NCI-H128 (cell line): ENCODE data around the gene REV3L.
"Not testable (repeated sequence)": the region's sequence is repeated elsewhere in the genome, so short reads cannot be mapped to it uniquely, and the experiment has no call there.

ENCODE experiments used
- DNase-seq: peaks from one replicate; lab custom pipeline; 2025; ENCODE audit not compliant: unreplicated experiment; lab: John Stamatoyannopoulos, UW

The REV3L gene, protein sequence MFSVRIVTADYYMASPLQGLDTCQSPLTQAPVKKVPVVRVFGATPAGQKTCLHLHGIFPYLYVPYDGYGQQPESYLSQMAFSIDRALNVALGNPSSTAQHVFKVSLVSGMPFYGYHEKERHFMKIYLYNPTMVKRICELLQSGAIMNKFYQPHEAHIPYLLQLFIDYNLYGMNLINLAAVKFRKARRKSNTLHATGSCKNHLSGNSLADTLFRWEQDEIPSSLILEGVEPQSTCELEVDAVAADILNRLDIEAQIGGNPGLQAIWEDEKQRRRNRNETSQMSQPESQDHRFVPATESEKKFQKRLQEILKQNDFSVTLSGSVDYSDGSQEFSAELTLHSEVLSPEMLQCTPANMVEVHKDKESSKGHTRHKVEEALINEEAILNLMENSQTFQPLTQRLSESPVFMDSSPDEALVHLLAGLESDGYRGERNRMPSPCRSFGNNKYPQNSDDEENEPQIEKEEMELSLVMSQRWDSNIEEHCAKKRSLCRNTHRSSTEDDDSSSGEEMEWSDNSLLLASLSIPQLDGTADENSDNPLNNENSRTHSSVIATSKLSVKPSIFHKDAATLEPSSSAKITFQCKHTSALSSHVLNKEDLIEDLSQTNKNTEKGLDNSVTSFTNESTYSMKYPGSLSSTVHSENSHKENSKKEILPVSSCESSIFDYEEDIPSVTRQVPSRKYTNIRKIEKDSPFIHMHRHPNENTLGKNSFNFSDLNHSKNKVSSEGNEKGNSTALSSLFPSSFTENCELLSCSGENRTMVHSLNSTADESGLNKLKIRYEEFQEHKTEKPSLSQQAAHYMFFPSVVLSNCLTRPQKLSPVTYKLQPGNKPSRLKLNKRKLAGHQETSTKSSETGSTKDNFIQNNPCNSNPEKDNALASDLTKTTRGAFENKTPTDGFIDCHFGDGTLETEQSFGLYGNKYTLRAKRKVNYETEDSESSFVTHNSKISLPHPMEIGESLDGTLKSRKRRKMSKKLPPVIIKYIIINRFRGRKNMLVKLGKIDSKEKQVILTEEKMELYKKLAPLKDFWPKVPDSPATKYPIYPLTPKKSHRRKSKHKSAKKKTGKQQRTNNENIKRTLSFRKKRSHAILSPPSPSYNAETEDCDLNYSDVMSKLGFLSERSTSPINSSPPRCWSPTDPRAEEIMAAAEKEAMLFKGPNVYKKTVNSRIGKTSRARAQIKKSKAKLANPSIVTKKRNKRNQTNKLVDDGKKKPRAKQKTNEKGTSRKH (N-terminal part only)

DNA sequence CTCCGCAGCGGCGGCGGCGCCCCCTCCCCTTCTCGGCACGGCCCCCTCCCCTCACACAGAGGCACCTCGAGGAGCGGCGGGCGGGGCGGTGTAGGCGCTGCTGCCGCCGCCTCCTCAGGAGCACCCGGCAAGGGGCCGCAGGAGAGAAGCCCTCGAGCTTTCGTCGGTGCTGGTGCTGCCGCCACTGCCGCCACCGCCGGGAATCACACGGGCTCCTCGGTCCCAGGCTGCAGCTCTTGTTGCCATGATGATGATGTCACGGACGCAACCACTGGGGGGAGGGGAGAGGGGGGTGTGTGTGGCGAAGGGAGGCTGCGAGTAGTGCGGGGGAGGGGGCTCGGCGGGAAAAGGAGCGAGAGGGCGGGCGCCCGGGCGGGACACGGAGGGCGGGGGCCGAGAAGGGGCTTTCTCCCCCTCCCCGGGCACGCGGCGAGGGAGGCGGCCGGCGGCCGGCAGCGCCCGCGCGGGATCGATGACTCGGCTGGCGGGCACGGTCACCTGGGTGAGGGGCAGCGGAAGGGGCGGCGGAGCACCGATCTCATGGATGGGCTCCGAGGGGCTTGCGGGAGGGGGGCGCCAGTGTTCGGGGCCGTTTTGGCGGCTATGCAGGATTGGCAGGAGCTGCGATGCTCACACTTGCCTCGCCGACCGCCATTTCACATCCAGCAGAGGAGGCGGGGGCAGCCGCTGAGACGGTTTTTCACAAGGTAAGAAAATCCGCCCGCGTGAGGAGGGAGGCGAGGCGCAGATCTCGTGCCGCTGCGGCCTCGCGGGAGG lies at the start of gene REV3L:
Gene REV3L, minus strand, starts transcription at position 260 of the 777 bp plus-strand sequence. CDS start 330 bp downstream, outside the sequence.
- DNase-seq = peak; percentile 84

DNA sequence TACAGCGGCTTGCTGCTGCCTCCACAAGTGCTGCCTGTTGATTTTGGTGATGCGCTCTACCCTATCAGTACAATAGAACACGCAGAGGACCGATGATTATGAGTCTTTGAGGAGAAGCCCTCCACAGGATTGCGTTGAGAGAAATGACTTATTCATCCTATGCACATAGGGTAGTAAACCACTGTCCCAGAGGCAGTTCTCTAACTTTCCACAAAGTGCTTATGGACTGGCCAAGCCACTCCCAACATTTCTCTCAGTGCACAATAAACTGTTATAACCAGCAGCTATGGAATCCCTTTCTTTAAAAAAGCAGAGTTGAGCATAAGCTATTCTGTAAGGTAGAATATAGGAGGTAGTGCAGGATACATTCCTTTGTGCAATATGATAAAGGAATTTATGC lies 48.2 kb upstream of the REV3L start:
- DNase-seq = no peak

DNA sequence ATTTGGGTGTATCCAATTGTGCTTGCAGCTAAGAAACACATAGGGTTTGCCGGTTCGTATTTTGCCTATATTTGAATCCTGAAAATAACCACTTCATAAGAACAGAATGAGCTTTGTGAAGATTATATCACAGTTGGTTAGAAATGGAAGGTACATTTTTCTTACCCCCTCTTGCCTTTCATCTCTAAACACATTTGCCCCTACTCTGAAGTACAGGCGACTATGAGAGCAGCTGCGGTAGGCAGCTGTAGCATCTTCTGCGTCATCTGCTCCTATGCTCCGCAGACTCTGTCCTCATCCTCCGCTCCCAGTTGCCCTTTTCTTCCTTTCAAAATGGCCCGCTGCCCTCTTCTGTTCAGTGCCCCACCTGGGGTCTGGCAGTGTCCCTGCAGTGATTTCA lies 47.6 kb upstream of the REV3L start:
- DNase-seq = no peak

DNA sequence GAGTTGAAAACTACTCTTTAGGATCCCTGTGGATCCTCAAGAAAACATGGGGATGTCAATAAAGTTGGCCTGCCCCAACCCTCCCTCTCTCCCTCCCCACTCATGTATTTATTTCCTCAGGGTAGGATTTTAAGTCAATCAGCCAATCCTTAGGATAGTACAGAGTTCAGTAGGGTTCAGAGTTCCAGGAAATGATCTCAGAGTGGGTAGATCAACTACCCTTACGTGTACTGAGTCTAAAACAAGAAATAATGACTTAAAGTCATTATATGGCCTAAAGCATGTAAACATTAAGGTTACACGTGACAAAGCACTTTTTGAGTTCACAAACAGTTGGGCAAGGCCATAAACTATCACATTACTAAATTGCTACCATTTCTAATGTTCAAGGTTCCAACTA lies 47.2 kb upstream of the REV3L start:
- DNase-seq = no peak

DNA sequence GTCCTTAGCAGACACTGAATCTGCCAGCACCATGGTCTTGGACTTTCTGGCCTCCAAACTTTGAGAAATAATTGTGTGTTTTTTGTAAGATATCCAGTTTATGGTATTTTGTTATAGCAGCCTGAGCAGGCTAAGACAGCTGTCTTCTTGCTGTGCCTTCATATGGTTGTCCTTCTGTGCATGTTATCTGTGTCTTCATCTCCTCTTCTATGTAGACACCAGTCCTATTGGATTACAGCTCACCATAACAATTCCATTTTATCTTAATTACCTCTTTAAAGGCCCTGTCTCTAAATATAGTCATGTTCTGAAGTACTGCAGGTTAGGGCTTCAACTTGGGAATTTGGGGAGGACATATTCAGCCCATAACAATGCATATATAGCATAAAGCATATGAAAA lies 44.3 kb upstream of the REV3L start:
- no peak for DNase-seq

DNA sequence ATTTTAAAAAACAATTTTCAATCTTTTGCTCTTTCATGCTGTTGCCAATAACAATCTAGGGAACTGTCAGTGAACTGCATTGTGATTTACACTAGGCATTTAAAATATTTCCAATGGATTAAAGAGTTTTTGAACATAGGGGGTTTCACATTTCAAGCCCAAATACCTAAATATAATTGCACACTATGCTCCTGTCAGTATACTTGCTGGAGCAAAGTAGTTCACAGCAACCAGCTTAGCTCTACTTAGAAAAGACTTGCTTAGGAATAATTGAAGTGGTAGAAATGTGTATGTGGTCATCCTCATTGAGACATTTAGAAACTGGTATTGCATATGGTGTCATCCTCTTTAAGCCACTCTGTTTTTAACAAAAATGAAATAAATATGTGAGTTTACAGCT lies 41.7 kb upstream of the REV3L start:
- DNase-seq = no peak

DNA sequence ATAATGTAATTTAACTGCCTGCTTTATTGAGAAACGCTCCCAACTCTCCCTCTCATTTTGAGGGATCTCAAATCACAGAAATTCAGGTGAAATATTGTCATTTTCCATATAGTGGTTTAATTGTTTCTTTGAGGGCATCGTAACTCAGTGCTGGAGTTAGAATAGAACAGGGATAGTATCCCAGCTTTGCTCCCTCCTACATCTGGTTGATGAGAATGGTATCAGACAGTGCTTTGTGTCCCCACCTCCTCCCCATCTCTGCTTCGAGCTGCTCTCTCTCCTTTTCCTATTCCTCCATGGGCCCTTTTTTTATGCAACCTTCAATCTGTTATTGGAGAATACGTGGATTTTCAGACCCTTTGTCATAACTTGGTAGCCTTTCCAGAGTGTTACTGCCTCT lies 41.2 kb upstream of the REV3L start:
- no peak for DNase-seq

DNA sequence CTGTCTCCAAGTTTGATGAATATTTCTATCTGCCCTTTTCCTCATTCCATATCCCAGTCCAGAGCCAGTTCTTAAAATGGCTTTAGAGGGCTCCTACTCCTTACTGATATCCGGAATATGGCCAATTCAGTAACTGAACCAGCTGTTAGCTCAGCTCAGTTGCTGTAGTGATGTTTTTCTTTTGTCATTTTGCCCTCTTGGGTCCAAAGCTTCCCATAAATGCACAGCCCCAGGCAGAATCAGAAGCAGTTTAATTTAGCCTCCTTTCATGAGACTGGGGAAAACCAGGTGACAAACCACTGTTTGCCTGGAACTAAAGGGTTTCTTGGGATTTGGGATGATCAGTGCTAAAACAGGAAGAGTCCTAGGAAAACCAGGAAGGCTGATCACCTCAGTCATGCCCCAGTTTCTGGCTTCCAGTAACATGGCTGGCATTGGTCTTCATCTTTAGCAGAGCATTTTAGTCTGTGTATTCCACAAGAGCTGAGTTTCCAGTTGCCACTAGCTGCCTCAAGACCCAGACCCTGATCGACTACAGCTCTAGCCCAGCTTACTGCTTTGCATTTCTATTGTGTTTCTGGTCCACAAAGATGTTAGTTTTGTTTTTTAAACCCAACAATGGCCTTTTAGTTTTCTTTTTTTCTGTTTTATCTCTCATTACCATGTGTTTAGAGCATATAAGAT lies 40.6 kb upstream of the REV3L start:
- DNase-seq = no peak

DNA sequence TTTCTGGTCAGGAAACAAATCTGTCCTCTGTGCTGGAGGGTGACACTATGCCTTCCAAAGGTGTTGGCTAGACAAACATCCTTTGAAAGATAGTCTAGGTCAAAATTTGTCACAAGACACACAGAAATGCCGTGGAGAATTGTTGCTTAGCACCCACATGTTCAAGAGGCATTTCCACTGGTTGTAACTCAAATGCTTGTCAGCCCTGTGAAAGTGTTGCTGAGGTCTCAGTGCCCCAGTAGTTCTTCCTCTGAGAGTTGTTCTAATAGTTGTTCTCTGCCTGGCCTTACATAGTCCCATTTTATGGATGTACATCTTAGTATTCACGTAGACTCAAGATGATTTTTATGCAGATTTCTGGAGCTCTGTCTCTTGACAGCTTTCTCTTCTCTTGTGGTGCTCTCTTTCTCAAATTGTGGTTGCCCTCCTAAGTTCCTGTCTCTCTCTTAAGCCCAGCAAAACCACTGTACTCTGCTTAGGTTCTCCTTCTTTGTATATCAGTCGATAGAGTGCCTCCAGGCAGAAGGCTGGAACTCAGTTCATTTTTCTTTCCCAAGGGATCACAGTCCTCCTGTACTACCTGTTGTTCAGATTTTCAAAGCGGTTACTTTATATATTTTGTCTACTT lies 39.5 kb upstream of the REV3L start:
- no peak for DNase-seq

DNA sequence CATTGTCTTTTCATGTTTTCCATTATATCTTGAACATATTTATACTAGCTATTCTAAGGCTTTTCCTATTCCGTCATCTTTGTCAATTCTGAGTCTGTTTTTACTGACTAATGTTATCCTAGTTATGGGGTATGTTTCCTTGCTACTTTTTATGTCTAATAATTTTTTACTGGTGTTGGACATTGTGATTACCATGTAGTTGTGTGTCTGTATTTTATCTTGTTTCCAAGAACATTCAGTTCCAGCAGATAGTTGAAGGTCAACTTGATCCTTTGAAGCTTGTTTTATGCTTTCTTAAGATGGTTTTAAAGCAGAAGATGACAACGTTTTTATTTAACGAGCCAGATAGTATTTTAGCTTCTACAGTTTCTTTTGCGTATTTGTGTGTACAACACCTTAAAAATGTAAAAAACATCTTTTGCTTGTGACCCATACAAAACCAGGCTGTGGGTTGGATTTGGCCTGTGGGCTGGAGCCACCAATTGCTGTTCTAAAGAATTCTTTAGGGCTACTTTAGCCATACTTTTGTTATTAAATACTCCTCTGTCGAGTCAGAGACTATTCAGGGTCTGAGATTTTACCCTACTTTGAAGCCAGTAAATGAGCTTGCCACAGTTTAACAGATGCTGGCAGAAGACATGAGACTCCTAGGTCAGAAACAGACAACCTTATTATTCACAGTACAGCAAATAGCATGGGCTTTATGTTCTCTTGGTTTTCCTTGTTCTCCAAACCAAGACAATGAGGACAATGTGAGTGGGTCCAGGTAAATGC lies 38.7 kb upstream of the REV3L start:
- DNase-seq = no peak

DNA sequence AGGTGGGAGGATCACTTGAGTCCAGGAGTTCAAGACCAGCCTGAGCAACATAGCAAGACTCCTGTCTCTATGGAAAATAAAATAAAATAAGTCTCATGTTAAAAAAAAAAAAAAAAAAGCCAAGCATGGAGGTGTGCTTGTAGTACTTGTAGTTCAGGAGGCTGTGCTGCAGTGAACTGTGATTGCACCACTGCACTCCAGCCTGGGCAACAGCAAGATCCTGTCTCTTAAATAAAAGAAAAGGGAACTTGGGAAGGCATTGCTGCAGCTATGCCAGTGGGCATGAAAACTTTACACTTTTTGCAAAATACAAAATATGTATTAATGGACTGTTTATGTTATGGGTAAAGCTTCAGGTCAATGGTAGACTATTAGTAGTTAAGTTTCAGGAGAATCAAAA lies 37.5 kb upstream of the REV3L start:
- no peak for DNase-seq

DNA sequence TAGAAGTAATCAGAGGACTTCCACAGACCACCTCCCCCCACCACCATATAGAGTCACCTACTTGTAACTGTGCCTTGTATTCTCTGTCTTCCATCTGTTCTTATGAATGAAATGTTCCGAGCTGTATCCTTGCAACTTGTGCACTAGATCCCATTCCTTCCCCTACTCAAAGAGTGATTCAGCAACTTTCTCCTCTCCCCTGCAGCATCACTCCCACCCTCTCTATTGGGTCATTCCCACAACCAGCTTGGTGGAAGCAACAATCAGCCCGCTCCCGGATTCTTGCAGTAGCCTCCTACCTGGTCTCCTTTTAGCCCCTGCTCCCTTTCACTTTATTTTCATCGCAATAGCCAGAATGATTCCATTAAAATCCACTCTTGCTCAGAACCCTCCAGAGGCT lies 34.9 kb upstream of the REV3L start:
- DNase-seq = no peak

DNA sequence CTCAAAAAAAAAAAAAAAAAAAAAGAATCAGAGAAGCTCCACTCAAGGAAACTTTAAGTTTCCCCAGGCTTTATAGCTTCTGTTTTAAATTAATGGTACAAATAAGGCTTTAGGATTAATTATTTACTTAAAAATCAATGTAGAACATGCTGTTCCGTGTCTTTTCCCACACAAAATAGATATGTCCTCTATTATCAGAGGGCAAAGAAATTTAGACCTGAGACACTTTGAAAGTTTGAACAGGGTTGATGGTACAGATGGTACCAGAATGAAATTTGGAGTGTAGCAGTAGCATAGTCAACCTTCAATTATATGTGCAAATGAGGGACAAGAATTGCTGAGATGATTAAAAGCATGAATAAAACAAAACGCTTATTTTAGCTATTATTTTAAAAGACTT lies 32.2 kb upstream of the REV3L start:
- no peak for DNase-seq

DNA sequence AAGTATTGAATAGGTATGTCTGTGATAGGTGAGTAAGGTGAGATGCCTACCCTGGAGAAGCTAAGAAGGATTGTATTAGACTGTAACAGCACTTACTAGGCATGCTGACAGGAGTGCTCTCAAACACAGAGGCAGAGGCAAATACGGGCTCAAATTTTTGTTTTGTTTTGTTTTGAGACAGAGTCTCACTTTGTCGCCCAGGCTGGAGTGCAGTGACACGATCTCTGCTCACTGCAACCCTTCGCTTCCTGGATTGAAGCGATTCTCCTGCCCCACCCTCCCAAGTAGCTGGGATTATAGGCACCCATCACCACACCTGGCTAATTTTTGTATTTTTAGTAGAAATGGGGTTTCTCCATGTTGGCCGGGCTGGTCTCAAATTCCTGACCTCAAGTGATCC lies 31.5 kb upstream of the REV3L start:
- DNase-seq = not testable (repeated sequence)

DNA sequence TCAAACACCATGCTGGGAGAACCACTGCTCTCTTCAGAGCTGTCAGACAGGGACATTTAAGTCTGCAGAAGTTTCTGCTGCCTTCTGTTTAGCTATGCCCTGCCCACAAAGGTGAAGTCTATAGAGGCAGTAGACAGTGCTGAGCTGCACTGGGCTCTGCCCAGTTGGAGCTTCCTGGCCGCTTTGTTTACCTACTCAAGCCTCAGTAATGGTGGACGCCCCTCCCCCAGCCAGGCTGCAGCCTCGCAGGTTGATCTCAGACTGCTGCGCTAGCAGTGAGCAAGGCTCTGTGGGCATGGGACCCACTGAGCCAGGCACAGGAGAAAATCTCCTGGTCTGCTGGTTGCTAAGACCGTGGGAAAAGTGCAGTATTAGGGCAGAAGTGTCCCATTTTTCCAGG lies 24.2 kb upstream of the REV3L start:
- not testable (repeated sequence) for DNase-seq

DNA sequence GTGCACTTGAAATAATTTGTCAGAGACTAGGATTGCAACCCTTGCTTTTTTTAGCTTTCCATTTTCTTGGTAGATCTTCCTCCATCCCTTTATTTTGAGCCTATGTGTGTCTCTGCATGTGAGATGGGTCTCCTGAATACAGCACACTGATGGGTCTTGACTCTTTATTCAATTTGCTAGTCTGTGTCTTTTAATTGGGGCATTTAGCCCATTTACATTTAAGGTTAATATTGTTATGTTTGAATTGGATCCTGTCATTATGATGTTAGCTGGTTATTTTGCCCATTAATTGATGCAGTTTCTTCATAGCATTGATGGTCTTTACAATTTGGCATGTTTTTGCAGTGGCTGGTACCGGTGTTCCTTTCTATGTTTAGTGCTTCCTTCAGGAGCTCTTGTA lies 22.5 kb upstream of the REV3L start:
- DNase-seq = not testable (repeated sequence)

DNA sequence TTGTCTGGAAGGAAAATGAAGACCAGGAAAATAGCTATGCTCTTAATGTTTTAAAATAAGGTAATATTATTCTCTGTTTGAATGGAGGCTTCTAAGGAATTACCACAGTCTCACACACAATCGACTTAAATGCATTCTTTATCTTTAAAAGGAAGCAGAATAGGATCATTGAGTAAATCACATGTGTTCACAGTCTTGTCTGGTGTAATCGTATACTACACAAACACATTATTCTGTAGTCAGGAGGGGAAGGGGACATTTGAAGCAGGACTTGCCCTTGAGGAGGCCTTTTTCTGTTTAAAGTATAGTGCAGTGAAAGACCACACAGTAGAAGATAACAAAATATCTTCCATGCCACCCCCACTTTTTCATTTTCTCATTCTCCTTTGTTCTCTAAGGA lies 20.6 kb upstream of the REV3L start:
- DNase-seq = peak; percentile 9

DNA sequence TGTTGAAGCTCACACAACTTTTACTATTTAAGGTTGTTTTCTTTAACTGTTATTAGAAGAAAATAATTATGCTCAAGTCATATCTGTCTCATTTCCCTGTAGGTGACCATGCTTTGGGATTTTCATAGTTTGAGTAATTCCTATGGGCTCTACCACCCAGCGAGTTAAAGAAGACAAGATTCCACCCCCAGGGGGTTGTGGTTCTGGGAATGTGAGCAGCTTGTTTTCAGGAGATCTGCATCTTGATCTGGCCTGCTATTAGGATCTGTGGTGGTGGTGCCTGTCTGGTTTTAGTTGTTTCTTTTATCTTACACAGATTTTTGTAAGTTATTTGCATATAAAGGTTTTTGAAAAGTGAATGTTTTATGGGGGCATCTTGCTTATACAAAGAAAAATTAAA lies 20.2 kb upstream of the REV3L start:
- no peak for DNase-seq

DNA sequence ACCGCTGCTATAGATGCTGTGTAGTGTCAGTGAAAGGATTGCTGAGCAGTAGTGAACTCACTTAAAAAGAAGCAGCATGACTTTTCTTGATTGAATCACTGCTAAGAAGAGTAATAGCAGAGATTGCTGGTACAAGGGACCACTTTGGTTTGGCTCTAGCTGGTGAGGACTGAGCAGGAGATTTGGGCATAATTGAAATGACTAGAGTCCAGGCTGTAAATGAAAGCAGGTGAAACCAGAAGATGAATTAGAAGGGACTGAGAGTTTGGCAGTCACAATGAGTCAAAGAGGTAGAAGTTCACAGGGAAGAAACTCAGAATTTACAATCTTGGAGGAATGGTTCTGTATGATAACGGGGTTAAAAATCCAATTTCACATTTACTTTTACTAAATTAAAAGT lies 19.1 kb upstream of the REV3L start:
- DNase-seq = no peak
